Measurements from ENCODE around the gene HOXA9. TPM values are rescaled to one million over a fixed set of nuclear protein-coding genes. Genes with fewer than 3 reads are reported as not detected.

Gene HOXA9
- total RNA-seq, 2 experiments from 2014 or later = not detected

DNA sequence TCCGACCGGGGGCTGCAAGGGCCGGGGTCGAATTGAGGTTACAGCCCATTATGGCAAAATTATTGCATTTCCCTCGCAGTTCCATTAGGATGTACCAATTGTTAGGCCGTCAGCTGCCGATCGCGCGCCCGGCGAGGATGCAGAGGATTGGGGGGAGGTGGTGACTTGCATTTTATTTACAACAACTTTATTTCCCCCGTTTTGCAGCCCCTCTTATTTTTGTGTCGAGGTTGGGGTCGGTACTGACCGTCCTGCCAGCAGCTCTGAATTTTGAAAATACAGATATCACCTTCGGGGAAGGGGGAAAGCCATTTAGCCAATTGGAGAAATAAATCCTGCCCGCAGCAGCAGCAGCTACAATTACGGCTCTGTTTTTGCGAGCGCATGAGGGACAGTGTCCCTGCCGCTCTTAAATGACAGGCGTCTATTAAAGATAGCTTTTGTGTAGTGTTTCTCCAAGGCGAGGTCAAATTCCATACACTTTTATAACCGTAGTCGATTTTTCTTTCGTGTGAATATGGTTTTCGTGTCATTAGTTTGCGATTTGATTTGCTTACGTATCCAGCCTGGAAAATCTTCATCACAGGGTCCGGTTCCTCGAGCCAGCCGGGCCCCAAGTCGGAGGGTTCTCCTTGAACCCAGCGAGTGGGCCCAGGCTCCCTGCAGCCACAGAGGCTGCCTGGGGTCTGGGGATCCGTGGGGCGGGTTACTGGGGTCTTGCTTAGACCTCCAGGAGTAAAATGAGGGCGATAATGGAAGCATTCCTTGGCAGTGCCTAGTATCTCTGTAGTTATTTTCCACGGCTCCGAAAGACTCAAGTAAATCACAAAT, 21.2 kb downstream of the HOXA9 start:
- Histone ChIP-seq H3K9me2 (ENCODE audit: insufficient read depth, low read length) (no peaks in the 10 kb centered on the region), H3K9me3 (ENCODE audit: low read length) (no peaks in the 10 kb centered on the region), H3K4me3 (ENCODE audit: low read depth, low read length, poor library complexity, severe bottlenecking) (no peak overlapping the region), H3K4me1 (ENCODE audit: insufficient read depth, low read length, poor library complexity, severe bottlenecking) (peaks cover 13% of the 10 kb centered on the region), H3K27ac (ENCODE audit: low read depth, low read length, poor library complexity, severe bottlenecking) (no peak overlapping the region), H3K79me2 (ENCODE audit: insufficient read depth, low read depth, low read length) (no peaks in the 10 kb centered on the region; the same call in 1 of the 2 replicates), H3K4me2 (ENCODE audit: low read length) (no peak overlapping the region), H2AFZ (ENCODE audit: low read length) (no peak overlapping the region), H4K20me1 (ENCODE audit: insufficient read depth, low read length) (no peaks in the 10 kb centered on the region), H3K36me3 (ENCODE audit: insufficient read depth, low read length) (peaks cover 15% of the 10 kb centered on the region)
- BruUV-seq (replicated peaks) = no TSS peak
- POLR2A ChIA-PET = interaction anchor here (0.7 kb wide), 1 partner anchor 457 kb away, joined by 3 read pairs; no protein-coding TSS in a partner anchor
- no peak for DNase-seq (ENCODE audit: low spot score)
- intact Hi-C loops (cut with micrococcal nuclease; ENCODE audit: unreplicated experiment) = no loop called here
- TF ChIP-seq EZH2phosphoT487 (IDR thresholded peaks at IDR 0.05; ENCODE audit: borderline replicate concordance, low read depth, low read length) = no peak
- TF ChIP-seq, protein P1, sequence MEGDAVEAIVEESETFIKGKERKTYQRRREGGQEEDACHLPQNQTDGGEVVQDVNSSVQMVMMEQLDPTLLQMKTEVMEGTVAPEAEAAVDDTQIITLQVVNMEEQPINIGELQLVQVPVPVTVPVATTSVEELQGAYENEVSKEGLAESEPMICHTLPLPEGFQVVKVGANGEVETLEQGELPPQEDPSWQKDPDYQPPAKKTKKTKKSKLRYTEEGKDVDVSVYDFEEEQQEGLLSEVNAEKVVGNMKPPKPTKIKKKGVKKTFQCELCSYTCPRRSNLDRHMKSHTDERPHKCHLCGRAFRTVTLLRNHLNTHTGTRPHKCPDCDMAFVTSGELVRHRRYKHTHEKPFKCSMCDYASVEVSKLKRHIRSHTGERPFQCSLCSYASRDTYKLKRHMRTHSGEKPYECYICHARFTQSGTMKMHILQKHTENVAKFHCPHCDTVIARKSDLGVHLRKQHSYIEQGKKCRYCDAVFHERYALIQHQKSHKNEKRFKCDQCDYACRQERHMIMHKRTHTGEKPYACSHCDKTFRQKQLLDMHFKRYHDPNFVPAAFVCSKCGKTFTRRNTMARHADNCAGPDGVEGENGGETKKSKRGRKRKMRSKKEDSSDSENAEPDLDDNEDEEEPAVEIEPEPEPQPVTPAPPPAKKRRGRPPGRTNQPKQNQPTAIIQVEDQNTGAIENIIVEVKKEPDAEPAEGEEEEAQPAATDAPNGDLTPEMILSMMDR (conservative IDR thresholded peaks at IDR 0.05; ENCODE audit: low read length) = 0 out of 2 replicates have a peak, but pooled peaks have one; percentile 34
- CTCF ChIA-PET (ENCODE audit: unreplicated experiment) = no interaction called here

DNA sequence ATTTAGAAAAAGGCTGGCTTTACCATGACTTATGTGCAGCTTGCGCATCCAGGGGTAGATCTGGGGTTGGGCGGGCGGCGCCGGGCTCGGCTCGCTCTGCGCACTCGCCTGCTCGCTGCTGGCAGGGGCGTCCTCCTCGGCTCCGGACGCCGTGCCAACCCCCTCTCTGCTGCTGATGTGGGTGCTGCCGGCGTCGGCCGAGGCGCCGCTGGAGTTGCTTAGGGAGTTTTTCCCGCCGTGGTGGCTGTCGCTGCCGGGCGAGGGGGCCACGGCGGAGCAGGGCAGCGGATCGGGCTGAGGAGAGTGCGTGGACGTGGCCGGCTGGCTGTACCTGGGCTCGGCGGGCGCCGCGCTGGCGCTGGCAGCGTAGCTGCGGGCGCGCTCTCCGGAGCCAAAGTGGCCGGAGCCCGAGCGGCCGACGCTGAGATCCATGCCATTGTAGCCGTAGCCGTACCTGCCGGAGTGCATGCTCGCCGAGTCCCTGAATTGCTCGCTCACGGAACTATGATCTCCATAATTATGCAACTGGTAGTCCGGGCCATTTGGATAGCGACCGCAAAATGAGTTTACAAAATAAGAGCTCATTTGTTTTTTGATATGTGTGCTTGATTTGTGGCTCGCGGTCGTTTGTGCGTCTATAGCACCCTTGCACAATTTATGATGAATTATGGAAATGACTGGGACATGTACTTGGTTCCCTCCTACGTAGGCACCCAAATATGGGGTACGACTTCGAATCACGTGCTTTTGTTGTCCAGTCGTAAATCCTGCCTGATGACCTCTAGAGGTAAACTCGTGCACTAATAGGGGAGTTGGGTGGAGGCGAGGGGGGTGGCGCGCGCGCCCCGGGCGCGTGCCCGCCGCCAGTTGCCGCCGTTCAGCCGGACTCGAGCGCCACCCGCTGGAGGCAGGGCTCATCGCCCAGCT, 22.1 kb downstream of the HOXA9 start, which contains the start of gene HOXA5:
HOXA5 (minus strand) TSS at position 659 of the 927 bp plus-strand sequence; CDS start at position 585, 74 bp downstream.
- H3K4me3 ChIP-seq (ENCODE audit: low read depth, low read length, poor library complexity, severe bottlenecking) = no peak within 1 kb of the TSS
- no TSS peak for BruUV-seq (replicated peaks)
- H3K9me2 ChIP-seq (ENCODE audit: insufficient read depth, low read length) = no peaks in the 10 kb centered on the region
- no peak for TF ChIP-seq EZH2phosphoT487 (IDR thresholded peaks at IDR 0.05; ENCODE audit: borderline replicate concordance, low read depth, low read length)
- TF ChIP-seq, protein P1 (conservative IDR thresholded peaks at IDR 0.05; ENCODE audit: low read length) = peak; percentile 80
- H2AFZ ChIP-seq (ENCODE audit: low read length) = no peak within 1 kb of the TSS
- peak; percentile 48 for DNase-seq (ENCODE audit: low spot score)
- ChIA-PET POLR2A (interaction anchor here (0.6 kb wide), 1 partner anchor 461 kb away, joined by 3 read pairs; no protein-coding TSS in a partner anchor), CTCF (ENCODE audit: unreplicated experiment) (no interaction called here)
- peak within 1 kb of the TSS; percentile 47; the same call in 1 of the 2 replicates for H3K4me2 ChIP-seq (ENCODE audit: low read length)
- H4K20me1 ChIP-seq (ENCODE audit: insufficient read depth, low read length) = no peaks in the 10 kb centered on the region
- peaks cover 4% of the 10 kb centered on the region for H3K4me1 ChIP-seq (ENCODE audit: insufficient read depth, low read length, poor library complexity, severe bottlenecking)
- peaks cover 15% of the 10 kb centered on the region for H3K36me3 ChIP-seq (ENCODE audit: insufficient read depth, low read length)
- no peaks in the 10 kb centered on the region for H3K79me2 ChIP-seq (ENCODE audit: insufficient read depth, low read depth, low read length)
- no peaks in the 10 kb centered on the region for H3K9me3 ChIP-seq (ENCODE audit: low read length)
- intact Hi-C loops (cut with micrococcal nuclease; ENCODE audit: unreplicated experiment) = no loop called here
- no peak within 1 kb of the TSS for H3K27ac ChIP-seq (ENCODE audit: low read depth, low read length, poor library complexity, severe bottlenecking)

Measured in OCI-LY7 (cell line).